AG04450 (cell line): Measurements from ENCODE around the gene THEMIS2. TPM values are rescaled to one million over a fixed set of nuclear protein-coding genes. Genes with fewer than 3 reads are reported as not detected.

ENCODE experiments used
- CTCF ChIA-PET: fragments of 300-600, 350-600 bp; formaldehyde crosslinking; extraction: SDS; loops from one replicate; lab custom pipeline; 2022; ENCODE audit warnings: antibody characterized with exemption, inconsistent platforms; lab: Charles Lee
- POLR2A ChIA-PET: fragments of 350-600 bp; formaldehyde crosslinking; extraction: SDS; loops from one replicate; lab custom pipeline; 2021; ENCODE audit warnings: antibody characterized with exemption, inconsistent platforms; lab: Yijun Ruan, JAX
- DNase-seq: peaks from one replicate; pipeline ENCODE4 v3.0.0-alpha.2; 2011; ENCODE audit warnings: low read depth, low spot score
- H3K27ac ChIP-seq: one replicate; pipeline ENCODE4 v1.5.1; 2012; ENCODE audit warnings: low read depth, low read length, control low read depth
- H3K27me3 ChIP-seq: one replicate; pipeline ENCODE4 v1.6.0; 2012; ENCODE audit warnings: low read length; ENCODE audit not compliant: control insufficient read depth, insufficient read depth
- H3K4me3 ChIP-seq: 2 replicates; pipeline ENCODE4 v1.5.1; 2011; ENCODE audit warnings: mild to moderate bottlenecking, low read depth, low read length, control low read depth
- H3K9me3 ChIP-seq: 2 replicates; pipeline ENCODE4 v1.5.1; 2012; ENCODE audit warnings: low read length; ENCODE audit not compliant: control insufficient read depth, insufficient read depth
- polyA plus RNA-seq: library from polyadenylated mRNA; depleted of rRNA; stranded (reverse); fragments of >200 nt; gene quantifications from 2 replicates; pipeline ENCODE4 v1.2.3, GENCODE V29; 2011; rRNA removed
- small RNA-seq: library from RNA; depleted of rRNA; stranded (forward); fragments of <200 nt; gene quantifications from one replicate; pipeline ENCODE3, GENCODE V24; 2012; ENCODE audit warnings: low read depth; ENCODE audit not compliant: insufficient read length
- TF ChIP-seq, protein P1 (sequence below): IDR thresholded peaks from 2 replicates; pipeline ENCODE4 v1.5.1; 2011; ENCODE audit warnings: low read depth, low read length, control low read depth, inconsistent platforms

Gene THEMIS2
- polyA plus RNA-seq, 1 experiment: 13.0 TPM

DNA sequence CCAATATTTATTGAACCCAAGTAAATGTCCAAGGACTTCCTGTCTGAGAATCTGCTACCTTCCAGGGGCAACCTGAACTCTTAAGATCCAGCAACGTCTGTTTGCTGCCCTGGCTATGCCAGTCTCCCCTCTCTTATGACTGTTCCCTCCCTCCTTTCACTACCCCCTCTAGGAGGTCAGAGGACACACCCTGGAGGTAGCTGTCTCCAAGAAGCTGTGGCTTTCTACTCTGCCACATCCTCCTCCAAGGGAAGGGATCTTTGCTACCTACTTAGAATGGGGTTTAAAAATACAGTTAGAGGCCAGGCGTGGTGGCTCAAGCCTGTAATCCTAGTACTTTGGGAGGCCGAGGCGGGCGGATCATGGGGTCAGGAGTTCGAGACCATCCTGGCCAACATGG is 58.8 kb downstream of the THEMIS2 start:
- Histone ChIP-seq H3K9me3 (no peaks in the 10 kb centered on the region), H3K4me3 (no peak overlapping the region), H3K27me3 (peaks cover 13% of the 10 kb centered on the region), H3K27ac (no peak overlapping the region)
- no peak for DNase-seq
- TF ChIP-seq, protein P1, sequence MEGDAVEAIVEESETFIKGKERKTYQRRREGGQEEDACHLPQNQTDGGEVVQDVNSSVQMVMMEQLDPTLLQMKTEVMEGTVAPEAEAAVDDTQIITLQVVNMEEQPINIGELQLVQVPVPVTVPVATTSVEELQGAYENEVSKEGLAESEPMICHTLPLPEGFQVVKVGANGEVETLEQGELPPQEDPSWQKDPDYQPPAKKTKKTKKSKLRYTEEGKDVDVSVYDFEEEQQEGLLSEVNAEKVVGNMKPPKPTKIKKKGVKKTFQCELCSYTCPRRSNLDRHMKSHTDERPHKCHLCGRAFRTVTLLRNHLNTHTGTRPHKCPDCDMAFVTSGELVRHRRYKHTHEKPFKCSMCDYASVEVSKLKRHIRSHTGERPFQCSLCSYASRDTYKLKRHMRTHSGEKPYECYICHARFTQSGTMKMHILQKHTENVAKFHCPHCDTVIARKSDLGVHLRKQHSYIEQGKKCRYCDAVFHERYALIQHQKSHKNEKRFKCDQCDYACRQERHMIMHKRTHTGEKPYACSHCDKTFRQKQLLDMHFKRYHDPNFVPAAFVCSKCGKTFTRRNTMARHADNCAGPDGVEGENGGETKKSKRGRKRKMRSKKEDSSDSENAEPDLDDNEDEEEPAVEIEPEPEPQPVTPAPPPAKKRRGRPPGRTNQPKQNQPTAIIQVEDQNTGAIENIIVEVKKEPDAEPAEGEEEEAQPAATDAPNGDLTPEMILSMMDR: no peak
- ChIA-PET CTCF (no interaction called here), POLR2A (no interaction called here)

- POLR2A ChIA-PET: no interaction called here
- CTCF ChIA-PET: interaction anchor here (0.5 kb wide), 1 partner anchor 34 kb away, joined by 3 read pairs; no protein-coding TSS in a partner anchor
- no peaks in the 10 kb centered on the region for H3K9me3 ChIP-seq
- TF ChIP-seq, protein P1: no peak
- DNase-seq: no peak
- peaks cover 13% of the 10 kb centered on the region for H3K27me3 ChIP-seq
- H3K4me3 ChIP-seq: no peak overlapping the region
- H3K27ac ChIP-seq: no peak overlapping the region
These were observed 59.4 kb downstream of the THEMIS2 start for GRCh38 chr1:27931759-27932158.

DNA sequence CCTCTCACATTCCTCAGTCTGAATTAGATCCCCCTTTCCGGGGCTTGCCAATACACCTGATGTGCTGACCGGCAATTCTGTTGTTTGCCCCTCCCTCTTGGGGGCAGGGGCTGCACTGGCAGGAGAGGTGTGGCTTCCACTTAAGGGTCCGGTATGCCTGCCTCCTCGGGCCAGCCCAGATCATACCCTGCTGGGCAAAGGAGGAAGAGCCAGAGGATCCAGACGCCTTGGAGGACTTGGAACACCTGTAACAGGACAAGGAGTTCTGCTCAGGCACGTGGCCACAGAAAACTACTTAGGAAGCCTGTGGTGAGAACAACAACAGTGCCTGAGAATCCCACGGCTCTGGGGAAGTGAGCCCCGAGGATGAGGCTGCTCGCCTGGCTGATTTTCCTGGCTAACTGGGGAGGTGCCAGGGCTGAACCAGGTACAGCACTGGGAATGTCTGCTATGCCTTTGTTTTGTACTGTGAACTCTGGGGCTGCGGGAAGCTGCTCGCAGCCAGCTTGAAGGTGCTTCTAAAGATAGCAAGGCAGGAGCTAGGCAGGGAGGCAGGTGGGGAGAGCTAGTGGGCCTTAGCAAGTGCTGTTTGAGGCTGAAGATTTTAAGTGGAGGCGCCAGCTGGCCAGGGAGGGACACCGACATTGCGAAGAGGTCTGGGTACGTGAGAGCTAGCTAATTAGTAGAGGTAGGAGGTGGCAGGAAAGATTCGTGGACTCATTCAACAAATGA is 62.6 kb downstream of the THEMIS2 start, which contains the start of gene SMPDL3B:
Gene SMPDL3B (plus strand): TSS at position 183 of the 732 bp plus-strand sequence. CDS start 184 bp downstream, at position 367.
- Histone ChIP-seq H3K27ac (no peak within 1 kb of the TSS), H3K9me3 (no peaks in the 10 kb centered on the region), H3K4me3 (peak within 1 kb of the TSS; percentile 12; the same call in 1 of the 2 replicates), H3K27me3 (peaks cover 16% of the 10 kb centered on the region)
- DNase-seq: no peak
- ChIA-PET CTCF (no interaction called here), POLR2A (no interaction called here)
- TF ChIP-seq, protein P1: 0 out of 2 replicates have a peak, but pooled peaks have one; percentile 2

- TF ChIP-seq, protein P1: no peak
- ChIA-PET POLR2A (no interaction called here), CTCF (no interaction called here)
- no peak for DNase-seq
- H3K27ac ChIP-seq: no peak overlapping the region
- H3K27me3 ChIP-seq: peaks cover 16% of the 10 kb centered on the region
- no peaks in the 10 kb centered on the region for H3K9me3 ChIP-seq
- no peak overlapping the region for H3K4me3 ChIP-seq
These were observed 63.4 kb downstream of the THEMIS2 start for GRCh38 chr1:27935721-27936120.

Small RNA genes within 50 kb of the gene (small RNA-seq; reads per million reads assigned to genes)
- gene RNU6-1245P (not detected), gene SCARNA1 (170 reads per million, percentile 91 among the genes with 10 or more reads in this experiment)

Other genes starting within 250 kb of the THEMIS2 start
- gene FGR, start 237.4 kb upstream of the THEMIS2 start, polyA plus RNA-seq: not detected in 2 replicates
- 26.8 and 29.6 TPM in 2 replicates for gene IFI6, start 200.4 kb upstream of the THEMIS2 start, polyA plus RNA-seq
- gene FAM76A, start 146.6 kb upstream of the THEMIS2 start, polyA plus RNA-seq: 4.1 and 4.9 TPM in 2 replicates
- 34.5 and 42.6 TPM in 2 replicates for gene STX12, start 99.3 kb upstream of the THEMIS2 start, polyA plus RNA-seq
- gene PPP1R8, start 41.8 kb upstream of the THEMIS2 start, polyA plus RNA-seq: 52.7 and 55.2 TPM in 2 replicates
- 35.9 and 49.1 TPM in 2 replicates for gene RPA2, start 42.0 kb downstream of the THEMIS2 start, polyA plus RNA-seq
- gene SMPDL3B, start 62.5 kb downstream of the THEMIS2 start, polyA plus RNA-seq: 0.05 and 0.07 TPM in 2 replicates
- 7.9 and 8.2 TPM in 2 replicates for gene XKR8, start 87.4 kb downstream of the THEMIS2 start, polyA plus RNA-seq
- gene EYA3, start 216.1 kb downstream of the THEMIS2 start, polyA plus RNA-seq: 15.4 and 17.0 TPM in 2 replicates